ENCODE results near the gene GAB2.
A peak's percentile ranks its signal among the peaks of the same experiment; 100 is the strongest.

GAB2 gene

DNA sequence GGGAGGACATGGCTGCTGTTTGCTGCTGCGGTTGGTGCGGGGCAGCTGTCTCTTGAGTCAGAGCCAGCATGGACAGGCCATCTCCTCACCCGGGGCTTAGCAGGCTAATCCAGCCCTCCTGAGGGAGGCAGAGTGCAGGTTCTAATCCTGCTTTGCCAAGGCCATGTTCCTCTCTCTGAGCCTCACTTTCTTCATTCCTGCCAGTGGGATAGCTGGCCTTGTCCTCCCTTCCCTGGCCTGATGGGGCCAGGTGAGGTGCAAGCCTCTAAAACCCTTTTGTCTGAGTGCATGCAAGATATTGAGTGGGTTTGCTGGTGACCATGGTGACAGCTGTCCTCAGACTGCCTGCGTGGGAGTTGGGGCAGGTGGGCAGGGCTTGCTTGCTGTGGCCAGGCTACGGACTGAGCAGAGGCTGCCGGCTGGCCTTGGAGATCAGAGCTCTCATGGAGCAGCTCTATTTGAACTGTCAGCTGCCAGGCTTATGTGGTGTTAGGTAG is 225.3 kb downstream of the GAB2 start:
- no peak overlapping the region for H3K4me3 ChIP-seq (ENCODE audit: low read length in 2 of 2)
- H3K9ac ChIP-seq (ENCODE audit: low read length in 2 of 2), result no peak overlapping the region
- H3K9me3 ChIP-seq (ENCODE audit: control insufficient read depth in 2 of 2, low read length in 2 of 2), result no peaks in the 10 kb centered on the region
- H3K36me3 ChIP-seq (ENCODE audit: control insufficient read depth in 2 of 2, insufficient read depth in 2 of 2, low read length in 2 of 2), result no peaks in the 10 kb centered on the region
- no peak overlapping the region for H3K27ac ChIP-seq (ENCODE audit: low read length)
- peaks cover 28% of the 10 kb centered on the region for H3K4me1 ChIP-seq (ENCODE audit: control insufficient read depth, insufficient read depth, low read length)
- no peaks in the 10 kb centered on the region for H3K27me3 ChIP-seq (ENCODE audit: control insufficient read depth in 1 of 2, insufficient read depth in 2 of 2, low read length in 2 of 2)

DNA sequence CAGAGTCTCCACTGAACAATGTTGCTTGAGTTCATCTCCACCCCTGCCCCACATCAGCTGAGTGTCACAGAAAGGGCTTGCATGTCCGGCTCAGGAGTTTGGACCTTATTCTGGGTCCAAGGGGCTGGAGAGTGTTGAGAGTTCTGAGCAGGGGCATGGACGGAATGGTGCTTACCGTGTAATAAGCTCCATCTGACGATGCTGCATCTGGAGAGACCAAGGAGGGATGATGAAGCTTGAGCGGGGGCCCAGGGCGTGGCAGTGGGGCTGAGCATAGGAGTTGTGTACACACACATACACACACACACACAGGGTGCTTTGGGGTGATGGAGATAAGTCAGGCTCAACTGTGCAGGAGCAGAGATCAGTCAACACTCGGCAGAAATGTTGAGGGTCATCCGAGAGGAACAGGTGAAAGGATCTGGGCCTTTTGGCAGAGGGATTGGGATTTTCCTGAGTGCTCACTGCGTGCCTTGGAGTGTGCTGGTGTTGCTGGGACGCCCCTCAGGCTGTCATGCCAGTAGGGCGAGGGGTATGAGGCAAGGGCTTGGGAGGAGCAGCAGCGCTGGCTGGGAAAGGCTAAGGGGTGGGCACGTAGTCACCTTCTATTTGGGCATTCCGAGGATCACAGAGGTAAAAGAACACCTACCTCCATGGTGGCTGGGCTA is 226.6 kb downstream of the GAB2 start:
- Histone ChIP-seq H3K27me3 (ENCODE audit: control insufficient read depth in 1 of 2, insufficient read depth in 2 of 2, low read length in 2 of 2) (no peaks in the 10 kb centered on the region), H3K4me1 (ENCODE audit: control insufficient read depth, insufficient read depth, low read length) (peaks cover 35% of the 10 kb centered on the region), H3K9me3 (ENCODE audit: control insufficient read depth in 2 of 2, low read length in 2 of 2) (no peaks in the 10 kb centered on the region), H3K9ac (ENCODE audit: low read length in 2 of 2) (no peak overlapping the region), H3K36me3 (ENCODE audit: control insufficient read depth in 2 of 2, insufficient read depth in 2 of 2, low read length in 2 of 2) (no peaks in the 10 kb centered on the region), H3K4me3 (ENCODE audit: low read length in 2 of 2) (peak overlapping the region in 1 of 2 donors; percentile 15), H3K27ac (ENCODE audit: low read length) (no peak overlapping the region)

DNA sequence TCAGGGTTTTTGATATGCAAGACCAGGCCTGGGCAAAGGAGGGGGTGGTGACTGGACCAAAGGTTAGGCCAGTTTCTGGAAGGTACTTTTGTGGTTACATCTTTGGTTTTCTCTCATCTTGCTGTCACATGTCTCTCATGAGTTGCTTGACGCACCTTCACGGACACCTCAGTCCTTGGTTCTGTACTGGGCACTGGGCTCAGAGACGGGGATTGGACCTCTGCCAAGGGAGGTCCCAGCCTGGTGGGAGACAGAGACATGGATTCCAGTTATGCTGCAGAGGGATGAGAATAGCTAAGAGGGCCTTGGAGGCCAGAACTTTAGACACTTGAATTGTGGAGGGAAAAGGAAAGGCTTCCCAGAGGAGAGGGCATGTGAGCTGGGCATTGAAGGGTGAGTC is 227.2 kb downstream of the GAB2 start:
- H3K27ac ChIP-seq (ENCODE audit: low read length), result no peak overlapping the region
- H3K36me3 ChIP-seq (ENCODE audit: control insufficient read depth in 2 of 2, insufficient read depth in 2 of 2, low read length in 2 of 2), result no peaks in the 10 kb centered on the region
- no peaks in the 10 kb centered on the region for H3K27me3 ChIP-seq (ENCODE audit: control insufficient read depth in 1 of 2, insufficient read depth in 2 of 2, low read length in 2 of 2)
- H3K9me3 ChIP-seq (ENCODE audit: control insufficient read depth in 2 of 2, low read length in 2 of 2), result no peaks in the 10 kb centered on the region
- peak overlapping the region in 1 of 2 donors; percentile 95 for H3K4me3 ChIP-seq (ENCODE audit: low read length in 2 of 2)
- no peak overlapping the region for H3K9ac ChIP-seq (ENCODE audit: low read length in 2 of 2)
- H3K4me1 ChIP-seq (ENCODE audit: control insufficient read depth, insufficient read depth, low read length), result peaks cover 35% of the 10 kb centered on the region

DNA sequence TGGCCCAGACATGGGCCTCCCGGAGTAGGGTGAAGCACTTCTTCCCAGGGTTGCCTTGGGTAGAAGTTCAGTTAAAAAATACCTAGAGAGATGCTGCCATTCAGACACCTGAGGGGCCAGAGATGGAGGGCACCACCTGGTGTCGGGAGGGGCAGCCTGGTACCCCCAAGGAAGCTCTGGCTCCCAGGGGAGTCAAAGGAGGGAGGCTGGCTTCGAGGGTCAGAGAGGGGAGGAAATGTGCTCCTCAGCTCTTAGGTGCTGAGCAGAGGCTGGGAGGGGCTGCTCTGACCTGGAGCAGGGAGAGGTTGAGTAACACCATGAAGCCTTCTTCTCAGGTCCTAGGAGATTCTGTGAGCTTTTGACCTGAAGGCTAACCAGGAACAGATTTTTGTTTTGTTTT is 227.8 kb downstream of the GAB2 start:
- Histone ChIP-seq H3K9me3 (ENCODE audit: control insufficient read depth in 2 of 2, low read length in 2 of 2) (no peaks in the 10 kb centered on the region), H3K4me1 (ENCODE audit: control insufficient read depth, insufficient read depth, low read length) (peaks cover 35% of the 10 kb centered on the region), H3K9ac (ENCODE audit: low read length in 2 of 2) (peak overlapping the region; percentile 36 to 68), H3K4me3 (ENCODE audit: low read length in 2 of 2) (peak overlapping the region in 1 of 2 donors; percentile 95), H3K36me3 (ENCODE audit: control insufficient read depth in 2 of 2, insufficient read depth in 2 of 2, low read length in 2 of 2) (no peaks in the 10 kb centered on the region), H3K27ac (ENCODE audit: low read length) (no peak overlapping the region), H3K27me3 (ENCODE audit: control insufficient read depth in 1 of 2, insufficient read depth in 2 of 2, low read length in 2 of 2) (no peaks in the 10 kb centered on the region)

DNA sequence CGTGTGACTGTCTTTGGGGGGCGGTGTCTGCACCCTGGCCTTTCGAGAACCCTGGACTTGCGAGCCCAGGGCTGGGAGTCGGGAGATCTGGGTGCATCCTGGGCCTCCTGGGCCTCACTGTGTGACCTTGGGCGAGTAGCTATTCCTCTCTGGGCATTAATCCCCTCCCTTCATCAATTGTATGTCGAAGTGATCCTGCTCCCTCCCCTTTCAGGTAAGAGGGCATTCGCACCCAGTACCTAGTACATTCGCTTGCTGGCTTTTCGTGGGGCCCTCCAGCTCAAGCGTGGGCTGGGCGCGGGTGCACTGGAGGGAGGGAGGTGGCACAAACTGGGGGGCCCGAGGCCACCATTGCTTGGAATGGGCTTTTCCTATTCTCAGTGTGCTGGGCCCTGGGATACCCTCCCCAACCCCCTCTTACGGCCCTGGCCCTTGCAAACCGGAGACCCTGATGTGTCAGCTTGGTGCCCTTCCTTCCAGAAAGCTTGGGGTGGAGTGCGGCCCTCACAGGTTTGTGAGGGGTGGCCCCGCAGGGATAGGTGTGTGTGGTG is 228.4 kb downstream of the GAB2 start:
- H3K9me3 ChIP-seq (ENCODE audit: control insufficient read depth in 2 of 2, low read length in 2 of 2), result no peaks in the 10 kb centered on the region
- H3K36me3 ChIP-seq (ENCODE audit: control insufficient read depth in 2 of 2, insufficient read depth in 2 of 2, low read length in 2 of 2), result no peaks in the 10 kb centered on the region
- peaks cover 35% of the 10 kb centered on the region for H3K4me1 ChIP-seq (ENCODE audit: control insufficient read depth, insufficient read depth, low read length)
- H3K27me3 ChIP-seq (ENCODE audit: control insufficient read depth in 1 of 2, insufficient read depth in 2 of 2, low read length in 2 of 2), result no peaks in the 10 kb centered on the region
- peak overlapping the region; percentile 95 for H3K4me3 ChIP-seq (ENCODE audit: low read length in 2 of 2)
- H3K9ac ChIP-seq (ENCODE audit: low read length in 2 of 2), result peak overlapping the region; percentile 68 to 80
- no peak overlapping the region for H3K27ac ChIP-seq (ENCODE audit: low read length)

DNA sequence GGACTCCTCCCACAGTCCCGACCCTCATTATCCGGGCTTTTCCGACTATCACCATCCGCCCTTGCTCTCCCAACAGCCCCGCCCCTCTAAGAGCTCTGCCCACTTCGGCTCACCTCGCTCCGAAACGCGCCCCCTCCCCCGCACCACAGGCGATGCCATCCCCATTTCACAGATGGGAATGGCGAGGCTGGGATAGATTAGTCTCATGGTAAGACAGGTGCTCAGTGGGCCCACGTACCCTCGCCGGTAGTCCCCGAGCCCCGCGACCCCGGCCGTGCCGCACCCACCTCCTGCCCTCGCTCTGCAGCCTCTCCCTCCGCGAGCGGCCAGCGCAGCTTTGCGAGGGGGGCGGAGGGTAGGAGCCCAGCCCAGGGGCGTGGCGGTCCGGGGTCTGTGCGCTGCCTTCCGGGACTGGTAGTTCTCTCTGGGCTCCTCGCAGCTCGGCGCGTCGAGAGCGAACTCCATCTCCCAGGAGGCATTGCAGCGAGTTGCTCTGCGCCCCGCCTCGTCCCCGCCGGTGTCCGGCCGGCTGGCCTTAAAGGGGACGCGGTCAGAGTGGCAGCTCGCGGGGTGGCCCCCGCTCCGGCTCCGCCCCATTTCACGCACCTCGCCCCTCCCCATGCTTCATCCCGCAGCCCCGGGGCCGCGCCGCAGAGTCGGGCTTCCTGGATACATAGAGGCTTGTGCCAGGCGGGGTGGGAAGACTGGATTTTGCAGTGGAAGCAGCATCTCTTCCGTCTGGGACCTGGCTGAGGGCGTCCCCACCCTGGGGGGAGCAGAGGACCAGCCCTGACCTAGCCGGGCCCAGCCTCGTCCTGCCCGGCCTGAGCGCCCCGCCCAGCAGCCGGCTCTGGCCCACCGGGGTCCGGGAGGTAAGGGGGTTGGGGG is 229.1 kb downstream of the GAB2 start, which contains the start of the genes KCTD21 and USP35:
KCTD21 (minus strand) TSS at position 341 of the 888 bp plus-strand sequence. CDS start 14,072 bp downstream, outside the sequence.
USP35 (plus strand) TSS at position 634 of the 888 bp plus-strand sequence. CDS start 7,327 bp downstream, outside the sequence.
- H3K4me3 ChIP-seq (ENCODE audit: low read length in 2 of 2), result peak within 1 kb of the TSS; percentile 95
- peaks cover 35% of the 10 kb centered on the region for H3K4me1 ChIP-seq (ENCODE audit: control insufficient read depth, insufficient read depth, low read length)
- H3K27ac ChIP-seq (ENCODE audit: low read length), result peak within 1 kb of the TSS; percentile 66
- H3K36me3 ChIP-seq (ENCODE audit: control insufficient read depth in 2 of 2, insufficient read depth in 2 of 2, low read length in 2 of 2), result no peaks in the 10 kb centered on the region
- H3K9me3 ChIP-seq (ENCODE audit: control insufficient read depth in 2 of 2, low read length in 2 of 2), result no peaks in the 10 kb centered on the region
- peak within 1 kb of the TSS; percentile 76 to 83 for H3K9ac ChIP-seq (ENCODE audit: low read length in 2 of 2)
- H3K27me3 ChIP-seq (ENCODE audit: control insufficient read depth in 1 of 2, insufficient read depth in 2 of 2, low read length in 2 of 2), result no peaks in the 10 kb centered on the region

DNA sequence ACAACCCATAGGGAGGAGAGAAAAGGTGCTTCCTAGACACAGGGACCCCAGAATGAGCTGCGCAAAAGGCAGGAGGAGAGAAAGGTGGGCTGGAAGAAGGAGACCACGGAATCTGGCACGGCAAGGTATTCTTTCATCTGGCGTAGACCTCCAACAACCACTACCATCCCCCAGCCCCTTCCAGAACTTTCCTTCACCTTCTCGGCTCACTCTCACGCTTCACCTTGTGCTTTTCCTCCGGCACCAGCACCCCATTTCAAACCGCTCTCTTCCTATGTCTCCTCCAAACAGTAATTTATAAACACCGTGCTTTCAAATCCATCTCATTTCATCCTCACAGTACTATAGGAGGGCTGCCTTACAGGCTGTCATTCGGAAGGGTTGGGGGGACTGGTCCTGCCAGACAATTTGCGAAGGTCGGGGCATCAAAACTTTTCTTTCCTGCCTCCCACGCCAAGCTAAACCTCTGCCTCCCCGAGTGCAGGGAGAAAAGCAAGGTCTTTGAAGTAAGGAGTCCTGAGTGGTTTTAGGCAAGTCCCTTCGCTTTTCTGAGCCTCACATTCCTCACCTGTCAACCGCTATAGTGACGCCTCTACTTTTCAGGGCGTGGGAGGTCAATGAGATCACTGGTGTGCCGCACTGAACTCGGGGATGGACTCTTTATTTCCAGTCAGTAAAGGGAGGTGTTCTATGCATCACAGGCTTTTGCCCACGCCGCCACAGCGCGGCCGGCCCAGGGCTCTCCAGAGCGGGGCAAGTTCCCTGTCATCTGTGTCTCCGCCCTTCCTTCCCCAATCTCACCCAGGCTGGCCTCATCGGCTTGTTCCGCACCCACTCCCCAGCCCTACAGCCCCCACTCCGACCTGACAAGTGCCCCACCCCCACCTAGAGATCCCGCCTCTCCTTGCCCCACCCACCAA is 230.0 kb downstream of the GAB2 start:
- Histone ChIP-seq H3K36me3 (ENCODE audit: control insufficient read depth in 2 of 2, insufficient read depth in 2 of 2, low read length in 2 of 2) (no peaks in the 10 kb centered on the region), H3K4me1 (ENCODE audit: control insufficient read depth, insufficient read depth, low read length) (peaks cover 35% of the 10 kb centered on the region), H3K9me3 (ENCODE audit: control insufficient read depth in 2 of 2, low read length in 2 of 2) (no peaks in the 10 kb centered on the region), H3K9ac (ENCODE audit: low read length in 2 of 2) (peak overlapping the region; percentile 76 to 83), H3K4me3 (ENCODE audit: low read length in 2 of 2) (peak overlapping the region; percentile 95), H3K27me3 (ENCODE audit: control insufficient read depth in 1 of 2, insufficient read depth in 2 of 2, low read length in 2 of 2) (no peaks in the 10 kb centered on the region), H3K27ac (ENCODE audit: low read length) (peak overlapping the region; percentile 66)

DNA sequence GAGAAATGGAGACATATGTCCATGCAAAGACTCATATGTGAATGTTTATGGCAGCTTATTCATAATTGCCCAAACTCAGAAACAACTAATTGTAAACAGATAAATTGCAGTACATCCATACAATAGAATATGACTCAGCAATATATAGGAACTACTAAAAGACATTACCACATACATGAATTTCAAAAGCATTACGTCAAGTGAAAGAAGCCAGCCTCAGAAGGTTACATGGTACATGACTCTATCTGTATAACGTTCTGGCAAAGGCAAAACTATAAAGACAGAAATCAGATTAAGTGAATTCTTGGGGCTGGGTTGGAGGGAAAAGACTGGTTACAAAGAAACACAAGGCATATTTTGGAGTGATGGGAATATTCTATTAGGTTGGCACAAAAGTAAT is 236.4 kb downstream of the GAB2 start:
- Histone ChIP-seq H3K27ac (ENCODE audit: low read length) (no peak overlapping the region), H3K4me1 (ENCODE audit: control insufficient read depth, insufficient read depth, low read length) (peaks cover 2% of the 10 kb centered on the region), H3K27me3 (ENCODE audit: control insufficient read depth in 1 of 2, insufficient read depth in 2 of 2, low read length in 2 of 2) (no peaks in the 10 kb centered on the region), H3K36me3 (ENCODE audit: control insufficient read depth in 2 of 2, insufficient read depth in 2 of 2, low read length in 2 of 2) (peaks cover 2 to 11% of the 10 kb centered on the region in 2 donors), H3K9me3 (ENCODE audit: control insufficient read depth in 2 of 2, low read length in 2 of 2) (no peaks in the 10 kb centered on the region), H3K9ac (ENCODE audit: low read length in 2 of 2) (no peak overlapping the region), H3K4me3 (ENCODE audit: low read length in 2 of 2) (no peak overlapping the region)

DNA sequence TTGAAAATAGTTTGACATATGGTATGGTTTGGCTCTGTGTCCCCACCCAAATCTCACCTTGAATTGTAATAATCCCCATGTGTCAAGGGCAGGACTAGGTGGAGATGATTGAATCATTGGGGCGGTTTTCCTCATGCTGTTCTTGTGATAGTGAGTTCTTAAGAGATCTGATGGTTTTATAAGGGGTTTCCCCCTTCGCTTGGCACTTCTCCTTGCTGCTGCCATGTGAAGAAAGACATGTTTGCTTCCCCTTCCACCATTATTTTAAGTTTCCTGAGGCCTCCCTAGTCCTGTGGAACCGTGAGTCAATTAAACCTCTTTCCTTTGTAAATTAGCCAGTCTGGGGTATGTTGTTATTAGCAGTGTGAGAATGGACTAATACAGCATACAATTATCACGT is 236.9 kb downstream of the GAB2 start:
- Histone ChIP-seq H3K9me3 (ENCODE audit: control insufficient read depth in 2 of 2, low read length in 2 of 2) (no peaks in the 10 kb centered on the region), H3K4me3 (ENCODE audit: low read length in 2 of 2) (no peak overlapping the region), H3K27me3 (ENCODE audit: control insufficient read depth in 1 of 2, insufficient read depth in 2 of 2, low read length in 2 of 2) (no peaks in the 10 kb centered on the region), H3K4me1 (ENCODE audit: control insufficient read depth, insufficient read depth, low read length) (peaks cover 2% of the 10 kb centered on the region), H3K27ac (ENCODE audit: low read length) (no peak overlapping the region), H3K9ac (ENCODE audit: low read length in 2 of 2) (no peak overlapping the region), H3K36me3 (ENCODE audit: control insufficient read depth in 2 of 2, insufficient read depth in 2 of 2, low read length in 2 of 2) (peaks cover 2 to 11% of the 10 kb centered on the region in 2 donors)

Measured in stomach smooth muscle (tissue), 2 donors.